Fibroblast of lung (primary cell): ENCODE data around the gene RAB40A. TPM values are rescaled to one million over a fixed set of nuclear protein-coding genes. Genes with fewer than 3 reads are reported as not detected.

Experiments used
- DNase-seq, 2 donors: peaks; one replicate each; pipeline versions ENCODE4 v3.0.0 to v3.0.0-alpha.2; 2010; ENCODE audit warnings: low read depth in 2 of 2
- H2AFZ ChIP-seq: 2 replicates; pipeline ENCODE4 v1.5.1; 2012; ENCODE audit warnings: low read length, control low read depth, inconsistent platforms
- H3K27ac ChIP-seq: 2 replicates; pipeline ENCODE4 v1.5.1; 2011; ENCODE audit warnings: low read length, control low read depth; ENCODE audit not compliant: insufficient read depth
- H3K27me3 ChIP-seq: 2 replicates; pipeline ENCODE4 v1.5.1; 2011; ENCODE audit warnings: mild to moderate bottlenecking, low read length; ENCODE audit not compliant: control insufficient read depth, insufficient read depth
- H3K36me3 ChIP-seq: 2 replicates; pipeline ENCODE4 v1.5.1; 2011; ENCODE audit warnings: low read length; ENCODE audit not compliant: control insufficient read depth, insufficient read depth
- H3K4me1 ChIP-seq: 2 replicates; pipeline ENCODE4 v1.5.1; 2011; ENCODE audit warnings: low read length; ENCODE audit not compliant: control insufficient read depth, insufficient read depth; ENCODE audit errors: extremely low read depth
- H3K4me2 ChIP-seq: 2 replicates; pipeline ENCODE4 v1.5.1; 2011; ENCODE audit warnings: low read length, control low read depth; ENCODE audit not compliant: insufficient read depth; ENCODE audit errors: extremely low read depth
- H3K4me3 ChIP-seq, 4 experiments: fragments of 200-600 bp in 1 of 4; sonication (generic) in 1 of 4; replicated peaks in 1 of 4; 2 replicates each; pipeline ENCODE4 v1.5.1; 2011 to 2016; ENCODE audit warnings: low read length in 4 of 4, low read depth in 3 of 4, mild to moderate bottlenecking in 3 of 4, control low read depth in 2 of 4, inconsistent platforms in 1 of 4, mixed read lengths in 1 of 4; ENCODE audit not compliant: insufficient read depth in 1 of 4; ENCODE audit errors: control extremely low read depth in 1 of 4
- H3K79me2 ChIP-seq: 2 replicates; pipeline ENCODE4 v1.5.1; 2012; ENCODE audit warnings: mild to moderate bottlenecking, low read length, inconsistent platforms; ENCODE audit not compliant: control insufficient read depth, insufficient read depth
- H3K9ac ChIP-seq: 2 replicates; pipeline ENCODE4 v1.5.1; 2011; ENCODE audit warnings: mild to moderate bottlenecking, low read length, control low read depth; ENCODE audit not compliant: insufficient read depth
- H3K9me3 ChIP-seq: 2 replicates; pipeline ENCODE4 v1.5.1; 2012; ENCODE audit warnings: low read depth, low read length; ENCODE audit not compliant: control insufficient read depth, insufficient read depth
- H4K20me1 ChIP-seq: 2 replicates; pipeline ENCODE4 v1.5.1; 2011; ENCODE audit warnings: low read length; ENCODE audit not compliant: control insufficient read depth, insufficient read depth; ENCODE audit errors: extremely low read depth
- EZH2 ChIP-seq: IDR thresholded peaks from 2 replicates; pipeline ENCODE4 v1.5.1; 2012; ENCODE audit warnings: low read length, control low read depth, mild to moderate bottlenecking; ENCODE audit errors: missing control alignments
- polyA plus RNA-seq, 2 donors: library from polyadenylated mRNA; depleted of rRNA in 1 of 2; stranded (reverse) in 1 of 2; unstranded in 1 of 2; fragments of >200 nt; gene quantifications; 2 replicates each; pipeline ENCODE4 v1.2.1, GENCODE V29; 2011 to 2012; ENCODE audit warnings: missing spikeins in 1 of 2
- total RNA-seq: library from RNA; depleted of rRNA; stranded (reverse); fragments of >200 nt; gene quantifications from 2 replicates; pipeline ENCODE4 v1.2.1, GENCODE V29; 2014
- TF ChIP-seq, protein P1 (sequence below), 2 donors: IDR thresholded peaks in 1 of 2; conservative IDR thresholded peaks in 1 of 2; 1 replicate in 1 of 2; 2 replicates in 1 of 2; pipeline ENCODE4 v1.5.1; 2011 to 2012; ENCODE audit warnings: low read length in 2 of 2, control low read depth in 1 of 2, inconsistent platforms in 1 of 2, low read depth in 1 of 2, mild to moderate bottlenecking in 1 of 2

Gene RAB40A
- total and polyA plus RNA-seq, 2 donors (not counting 1 experiment from before 2014, with no cell fraction given): 0.07 to 0.17 TPM

GRCh38 chrX:103513067-103513466 lies 6.2 kb downstream of the RAB40A start:
- no peak overlapping the region for H3K4me2 ChIP-seq
- H3K9ac ChIP-seq: no peak overlapping the region
- TF ChIP-seq, protein P1, sequence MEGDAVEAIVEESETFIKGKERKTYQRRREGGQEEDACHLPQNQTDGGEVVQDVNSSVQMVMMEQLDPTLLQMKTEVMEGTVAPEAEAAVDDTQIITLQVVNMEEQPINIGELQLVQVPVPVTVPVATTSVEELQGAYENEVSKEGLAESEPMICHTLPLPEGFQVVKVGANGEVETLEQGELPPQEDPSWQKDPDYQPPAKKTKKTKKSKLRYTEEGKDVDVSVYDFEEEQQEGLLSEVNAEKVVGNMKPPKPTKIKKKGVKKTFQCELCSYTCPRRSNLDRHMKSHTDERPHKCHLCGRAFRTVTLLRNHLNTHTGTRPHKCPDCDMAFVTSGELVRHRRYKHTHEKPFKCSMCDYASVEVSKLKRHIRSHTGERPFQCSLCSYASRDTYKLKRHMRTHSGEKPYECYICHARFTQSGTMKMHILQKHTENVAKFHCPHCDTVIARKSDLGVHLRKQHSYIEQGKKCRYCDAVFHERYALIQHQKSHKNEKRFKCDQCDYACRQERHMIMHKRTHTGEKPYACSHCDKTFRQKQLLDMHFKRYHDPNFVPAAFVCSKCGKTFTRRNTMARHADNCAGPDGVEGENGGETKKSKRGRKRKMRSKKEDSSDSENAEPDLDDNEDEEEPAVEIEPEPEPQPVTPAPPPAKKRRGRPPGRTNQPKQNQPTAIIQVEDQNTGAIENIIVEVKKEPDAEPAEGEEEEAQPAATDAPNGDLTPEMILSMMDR (conservative IDR thresholded peaks at IDR 0.05 in 1 of 2, IDR thresholded peaks at IDR 0.05 in 1 of 2; ENCODE audit: low read depth in 1 of 2, low read length in 2 of 2): no peak
- no peak for TF ChIP-seq EZH2
- DNase-seq: no peak
- no peaks in the 10 kb centered on the region for H3K36me3 ChIP-seq
- no peak overlapping the region for H2AFZ ChIP-seq
- no peak overlapping the region for H3K4me3 ChIP-seq
- no peaks in the 10 kb centered on the region for H3K27me3 ChIP-seq
- H4K20me1 ChIP-seq: no peaks in the 10 kb centered on the region
- no peak overlapping the region for H3K27ac ChIP-seq
- no peaks in the 10 kb centered on the region for H3K9me3 ChIP-seq
- no peaks in the 10 kb centered on the region for H3K4me1 ChIP-seq
- H3K79me2 ChIP-seq: no peaks in the 10 kb centered on the region

GRCh38 chrX:103510031-103510430 lies 9.3 kb downstream of the RAB40A start:
- Histone ChIP-seq H2AFZ (no peak overlapping the region), H3K27ac (no peak overlapping the region), H3K27me3 (no peaks in the 10 kb centered on the region), H3K4me1 (no peaks in the 10 kb centered on the region), H3K79me2 (no peaks in the 10 kb centered on the region), H3K4me3 (no peak overlapping the region), H3K36me3 (no peaks in the 10 kb centered on the region), H3K4me2 (no peak overlapping the region), H3K9me3 (no peaks in the 10 kb centered on the region), H3K9ac (no peak overlapping the region), H4K20me1 (no peaks in the 10 kb centered on the region)
- no peak for DNase-seq
- no peak for TF ChIP-seq EZH2
- TF ChIP-seq, protein P1 (conservative IDR thresholded peaks at IDR 0.05 in 1 of 2, IDR thresholded peaks at IDR 0.05 in 1 of 2; ENCODE audit: low read depth in 1 of 2, low read length in 2 of 2): no peak

GRCh38 chrX:103503853-103504207 lies 15.5 kb downstream of the RAB40A start:
- Histone ChIP-seq H3K4me2 (no peak overlapping the region), H3K36me3 (no peaks in the 10 kb centered on the region), H2AFZ (no peak overlapping the region), H3K27ac (no peak overlapping the region), H3K4me1 (no peaks in the 10 kb centered on the region), H3K27me3 (no peaks in the 10 kb centered on the region), H4K20me1 (no peaks in the 10 kb centered on the region), H3K9me3 (no peaks in the 10 kb centered on the region), H3K4me3 (no peak overlapping the region), H3K9ac (no peak overlapping the region), H3K79me2 (no peaks in the 10 kb centered on the region)
- DNase-seq: no peak
- TF ChIP-seq EZH2: no peak
- TF ChIP-seq, protein P1 (conservative IDR thresholded peaks at IDR 0.05 in 1 of 2, IDR thresholded peaks at IDR 0.05 in 1 of 2; ENCODE audit: low read depth in 1 of 2, low read length in 2 of 2): no peak
